CD4-positive, alpha-beta T cell treated with Interleukin-21 for 1 hour (primary cell): Measurements from ENCODE around the gene DCAF15.

Source experiments
- DNase-seq: peaks from one replicate; pipeline ENCODE4 v3.0.0-alpha.2; 2020

Gene DCAF15

GRCh38 chr19:13995878-13996765, 43.8 kb downstream of the DCAF15 start:
- no peak for DNase-seq

GRCh38 chr19:13996928-13997630, 44.8 kb downstream of the DCAF15 start:
- DNase-seq, result no peak

GRCh38 chr19:13997631-13997962, 45.3 kb downstream of the DCAF15 start:
- DNase-seq, result no peak

GRCh38 chr19:13998426-13998825, 46.1 kb downstream of the DCAF15 start:
- DNase-seq, result no peak

GRCh38 chr19:13999085-13999484, 46.8 kb downstream of the DCAF15 start:
- DNase-seq, result no peak

- no peak for DNase-seq
These were observed 48.5 kb downstream of the DCAF15 start for GRCh38 chr19:14000691-14001375.

GRCh38 chr19:14002571-14003250, 50.4 kb downstream of the DCAF15 start:
- peak; percentile 67 for DNase-seq

GRCh38 chr19:14003251-14004055, 51.1 kb downstream of the DCAF15 start:
- peak; percentile 52 for DNase-seq

GRCh38 chr19:14004619-14005348, 52.5 kb downstream of the DCAF15 start:
- no peak for DNase-seq

- peak; percentile 95 for DNase-seq
These were observed 53.2 kb downstream of the DCAF15 start for GRCh38 chr19:14005349-14006084.

GRCh38 chr19:14006085-14006765, 53.9 kb downstream of the DCAF15 start, which contains the start of gene RFX1:
TSS of gene RFX1 (minus strand) at chr19:14006320. CDS start at chr19:13993843, 12,477 bp downstream.
- peak; percentile 100 for DNase-seq

GRCh38 chr19:14006766-14007562, 54.7 kb downstream of the DCAF15 start:
- no peak for DNase-seq
